ENCODE results near the gene NCKAP5. TPM values are rescaled to one million over a fixed set of nuclear protein-coding genes. Genes with fewer than 3 reads are reported as not detected.

Gene NCKAP5
- total RNA-seq, 1 donor from 2014 or later, result 7.7 TPM

GRCh38 chr2:133605011-133605765 is 36.9 kb upstream of the NCKAP5 start:
- no peaks in the 10 kb centered on the region for H3K36me3 Mint-ChIP-seq
- H3K4me1 Mint-ChIP-seq (ENCODE audit: unreplicated experiment), result peaks cover 5% of the 10 kb centered on the region
- TF ChIP-seq CTCF (conservative IDR thresholded peaks at IDR 0.05), result no peak
- H3K9me3 Mint-ChIP-seq, result no peaks in the 10 kb centered on the region
- no peak overlapping the region for H3K27ac Mint-ChIP-seq
- DNase-seq (ENCODE audit: extremely low spot score, unreplicated experiment), result no peak
- H3K27me3 Mint-ChIP-seq, result peaks cover 12% of the 10 kb centered on the region
- no peak overlapping the region for H3K4me3 Mint-ChIP-seq

- Mint-ChIP-seq H3K27me3 (peaks cover 8% of the 10 kb centered on the region), H3K27ac (no peak overlapping the region), H3K9me3 (no peaks in the 10 kb centered on the region), H3K4me3 (no peak overlapping the region), H3K4me1 (ENCODE audit: unreplicated experiment) (peaks cover 5% of the 10 kb centered on the region), H3K36me3 (no peaks in the 10 kb centered on the region)
- no peak for DNase-seq (ENCODE audit: extremely low spot score, unreplicated experiment)
- TF ChIP-seq CTCF (conservative IDR thresholded peaks at IDR 0.05), result no peak
Measured at GRCh38 chr2:133603109-133603508, 34.8 kb upstream of the NCKAP5 start.

- no peak overlapping the region for H3K4me3 Mint-ChIP-seq
- H3K27me3 Mint-ChIP-seq, result peaks cover 7% of the 10 kb centered on the region
- H3K4me1 Mint-ChIP-seq (ENCODE audit: unreplicated experiment), result peaks cover 5% of the 10 kb centered on the region
- no peaks in the 10 kb centered on the region for H3K36me3 Mint-ChIP-seq
- H3K27ac Mint-ChIP-seq, result no peak overlapping the region
- H3K9me3 Mint-ChIP-seq, result no peaks in the 10 kb centered on the region
- TF ChIP-seq CTCF (conservative IDR thresholded peaks at IDR 0.05), result no peak
- DNase-seq (ENCODE audit: extremely low spot score, unreplicated experiment), result no peak
Measured at GRCh38 chr2:133602538-133602937, 34.3 kb upstream of the NCKAP5 start.

GRCh38 chr2:133600266-133600928 is 32.1 kb upstream of the NCKAP5 start:
- Mint-ChIP-seq H3K4me1 (ENCODE audit: unreplicated experiment) (peaks cover 5% of the 10 kb centered on the region), H3K9me3 (no peaks in the 10 kb centered on the region), H3K27me3 (peaks cover 13% of the 10 kb centered on the region), H3K4me3 (no peak overlapping the region), H3K36me3 (no peaks in the 10 kb centered on the region), H3K27ac (no peak overlapping the region)
- DNase-seq (ENCODE audit: extremely low spot score, unreplicated experiment), result no peak
- no peak for TF ChIP-seq CTCF (conservative IDR thresholded peaks at IDR 0.05)

GRCh38 chr2:133599811-133600210 is 31.5 kb upstream of the NCKAP5 start:
- H3K4me3 Mint-ChIP-seq, result no peak overlapping the region
- no peak for DNase-seq (ENCODE audit: extremely low spot score, unreplicated experiment)
- H3K4me1 Mint-ChIP-seq (ENCODE audit: unreplicated experiment), result no peaks in the 10 kb centered on the region
- no peaks in the 10 kb centered on the region for H3K36me3 Mint-ChIP-seq
- no peak for TF ChIP-seq CTCF (conservative IDR thresholded peaks at IDR 0.05)
- H3K27me3 Mint-ChIP-seq, result peaks cover 12% of the 10 kb centered on the region
- H3K27ac Mint-ChIP-seq, result no peak overlapping the region
- H3K9me3 Mint-ChIP-seq, result no peaks in the 10 kb centered on the region
